Measurements from ENCODE around the gene MDFIC.

The MDFIC gene

GRCh38 chr7:115019882-115020605 lies 98.2 kb downstream of the MDFIC start:
- no peak for DNase-seq
- Histone ChIP-seq H3K36me3 (replicated peaks) (no peaks in the 10 kb centered on the region), H3K27me3 (replicated peaks) (no peaks in the 10 kb centered on the region), H3K27ac (no peak overlapping the region), H3K4me3 (ENCODE audit: low read depth, low read length) (no peak overlapping the region)
- in situ Hi-C loops (cut with HindIII; ENCODE audit: low pct_ligation_motif_present, low sequenced_read_pairs), result no loop called here
- no peak for TF ChIP-seq CTCF (IDR thresholded peaks at IDR 0.05; ENCODE audit: low read depth, low read length, missing control alignments)

GRCh38 chr7:115023219-115023618 lies 101.3 kb downstream of the MDFIC start:
- H3K36me3 ChIP-seq (replicated peaks), result no peaks in the 10 kb centered on the region
- in situ Hi-C loops (cut with HindIII; ENCODE audit: low pct_ligation_motif_present, low sequenced_read_pairs), result no loop called here
- TF ChIP-seq CTCF (IDR thresholded peaks at IDR 0.05; ENCODE audit: low read depth, low read length, missing control alignments), result no peak

GRCh38 chr7:115024276-115024675 lies 102.4 kb downstream of the MDFIC start:
- H3K27ac ChIP-seq, result no peak overlapping the region
- H3K36me3 ChIP-seq (replicated peaks), result no peaks in the 10 kb centered on the region
- no peak for TF ChIP-seq CTCF (IDR thresholded peaks at IDR 0.05; ENCODE audit: low read depth, low read length, missing control alignments)
- no peak for DNase-seq
- no peaks in the 10 kb centered on the region for H3K27me3 ChIP-seq (replicated peaks)
- H3K4me3 ChIP-seq (ENCODE audit: low read depth, low read length), result no peak overlapping the region
- in situ Hi-C loops (cut with HindIII; ENCODE audit: low pct_ligation_motif_present, low sequenced_read_pairs), result no loop called here

More at GRCh38 chr7:115023219-115023618, 101.3 kb downstream of the MDFIC start:
- H3K27me3 ChIP-seq (replicated peaks), result no peaks in the 10 kb centered on the region
- H3K27ac ChIP-seq, result no peak overlapping the region
- no peak for DNase-seq
- H3K4me3 ChIP-seq (ENCODE audit: low read depth, low read length), result no peak overlapping the region

- Histone ChIP-seq H3K36me3 (replicated peaks) (no peaks in the 10 kb centered on the region), H3K4me3 (ENCODE audit: low read depth, low read length) (no peak overlapping the region), H3K27ac (no peak overlapping the region), H3K27me3 (replicated peaks) (no peaks in the 10 kb centered on the region)
- in situ Hi-C loops (cut with HindIII; ENCODE audit: low pct_ligation_motif_present, low sequenced_read_pairs), result no loop called here
- TF ChIP-seq CTCF (IDR thresholded peaks at IDR 0.05; ENCODE audit: low read depth, low read length, missing control alignments), result peak; percentile 13
- DNase-seq, result no peak
These were observed 111.1 kb downstream of the MDFIC start for GRCh38 chr7:115032715-115033703.

- Histone ChIP-seq H3K36me3 (replicated peaks) (no peaks in the 10 kb centered on the region), H3K4me3 (ENCODE audit: low read depth, low read length) (no peak overlapping the region), H3K27ac (no peak overlapping the region), H3K27me3 (replicated peaks) (no peaks in the 10 kb centered on the region)
- no peak for DNase-seq
- TF ChIP-seq CTCF (IDR thresholded peaks at IDR 0.05; ENCODE audit: low read depth, low read length, missing control alignments), result no peak
- in situ Hi-C loops (cut with HindIII; ENCODE audit: low pct_ligation_motif_present, low sequenced_read_pairs), result no loop called here
These were observed 112.1 kb downstream of the MDFIC start for GRCh38 chr7:115033917-115034459.

Measured in brain microvascular endothelial cell (primary cell).